ENCODE data around the gene NBEAL2.

Gene NBEAL2, protein sequence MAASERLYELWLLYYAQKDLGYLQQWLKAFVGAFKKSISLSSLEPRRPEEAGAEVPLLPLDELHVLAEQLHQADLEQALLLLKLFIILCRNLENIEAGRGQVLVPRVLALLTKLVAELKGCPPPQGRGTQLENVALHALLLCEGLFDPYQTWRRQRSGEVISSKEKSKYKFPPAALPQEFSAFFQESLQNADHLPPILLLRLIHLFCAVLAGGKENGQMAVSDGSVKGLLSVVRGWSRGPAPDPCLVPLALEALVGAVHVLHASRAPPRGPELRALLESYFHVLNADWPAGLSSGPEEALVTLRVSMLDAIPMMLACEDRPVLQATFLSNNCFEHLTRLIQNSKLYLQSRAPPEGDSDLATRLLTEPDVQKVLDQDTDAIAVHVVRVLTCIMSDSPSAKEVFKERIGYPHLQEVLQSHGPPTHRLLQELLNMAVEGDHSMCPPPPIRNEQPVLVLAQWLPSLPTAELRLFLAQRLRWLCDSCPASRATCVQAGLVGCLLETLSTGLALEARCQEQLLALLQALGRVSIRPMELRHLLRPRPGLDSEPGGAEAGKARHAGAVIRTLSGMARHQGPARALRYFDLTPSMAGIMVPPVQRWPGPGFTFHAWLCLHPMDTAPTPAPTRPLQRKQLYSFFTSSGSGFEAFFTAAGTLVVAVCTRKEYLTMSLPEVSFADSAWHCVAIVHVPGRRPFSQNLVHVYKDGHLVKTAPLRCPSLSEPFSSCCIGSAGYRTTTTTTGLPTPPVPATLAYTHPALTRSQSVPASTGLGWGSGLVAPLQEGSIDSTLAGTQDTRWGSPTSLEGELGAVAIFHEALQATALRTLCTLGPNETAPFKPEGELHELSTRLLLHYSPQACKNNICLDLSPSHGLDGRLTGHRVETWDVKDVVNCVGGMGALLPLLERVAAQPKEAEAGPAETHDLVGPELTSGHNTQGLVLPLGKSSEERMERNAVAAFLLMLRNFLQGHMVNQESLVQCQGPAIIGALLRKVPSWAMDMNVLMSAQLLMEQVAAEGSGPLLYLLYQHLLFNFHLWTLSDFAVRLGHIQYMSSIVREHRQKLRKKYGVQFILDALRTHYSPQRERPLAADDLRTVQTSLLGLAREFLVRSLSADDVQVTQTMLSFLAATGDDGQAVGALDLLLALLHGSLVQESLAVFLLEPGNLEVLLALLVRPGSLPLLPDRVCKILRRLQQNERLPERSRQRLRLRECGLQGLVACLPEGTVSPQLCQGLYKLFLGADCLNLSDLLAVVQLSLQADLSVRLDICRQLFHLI (N-terminal part only)

DNA sequence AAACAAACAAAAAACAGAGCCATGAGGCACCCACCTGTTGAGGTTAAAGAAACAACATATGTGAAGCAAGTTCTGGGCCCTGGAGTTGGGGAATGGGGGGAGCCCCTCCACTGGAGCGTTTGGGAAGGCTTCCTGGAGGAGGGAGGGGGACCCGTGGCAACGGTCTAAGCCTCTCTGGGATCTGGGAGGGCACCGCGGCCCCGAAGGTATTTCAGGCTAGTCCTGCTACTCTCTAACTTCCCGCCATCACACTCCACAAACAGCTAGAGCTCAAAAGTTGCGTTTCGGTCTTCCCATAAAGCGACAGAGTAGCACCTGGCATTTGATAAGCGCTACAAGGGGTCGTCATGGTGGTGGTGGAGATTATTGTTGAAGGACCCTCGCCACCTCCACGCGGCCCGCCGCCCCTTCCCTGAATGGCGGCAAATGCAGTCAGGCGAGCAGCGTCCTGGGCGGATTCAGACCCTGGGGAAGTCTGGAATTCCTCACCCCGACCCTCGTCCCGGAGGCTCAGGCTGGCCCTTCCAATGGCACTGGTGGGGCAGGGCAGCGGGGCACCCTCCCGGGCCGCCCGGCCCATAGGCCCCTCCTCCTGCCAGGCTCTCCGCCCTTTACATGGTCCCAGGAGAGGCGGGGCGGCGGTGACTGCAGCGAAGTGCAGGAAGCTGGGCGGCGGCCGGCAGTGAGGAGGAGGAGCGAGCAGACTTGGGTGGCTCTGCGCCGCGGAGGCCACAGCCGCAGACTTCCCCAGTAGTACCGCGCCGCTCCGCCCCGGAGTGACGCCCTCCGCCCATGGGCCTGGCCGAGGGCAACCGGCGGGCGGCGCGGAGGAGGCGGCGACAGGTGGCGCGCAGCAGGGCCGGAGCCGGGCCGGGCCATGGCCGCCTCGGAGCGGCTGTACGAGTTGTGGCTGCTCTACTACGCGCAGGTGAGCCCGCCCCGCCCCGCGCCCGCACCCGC, at the start of gene NBEAL2:
Gene NBEAL2, plus strand, starts transcription at position 682 of the 960 bp plus-strand sequence. Its CDS starts 196 bp downstream, at position 878.
- peak; percentile 91 to 93 for DNase-seq (ENCODE audit: low read depth in 2 of 2)

DNA sequence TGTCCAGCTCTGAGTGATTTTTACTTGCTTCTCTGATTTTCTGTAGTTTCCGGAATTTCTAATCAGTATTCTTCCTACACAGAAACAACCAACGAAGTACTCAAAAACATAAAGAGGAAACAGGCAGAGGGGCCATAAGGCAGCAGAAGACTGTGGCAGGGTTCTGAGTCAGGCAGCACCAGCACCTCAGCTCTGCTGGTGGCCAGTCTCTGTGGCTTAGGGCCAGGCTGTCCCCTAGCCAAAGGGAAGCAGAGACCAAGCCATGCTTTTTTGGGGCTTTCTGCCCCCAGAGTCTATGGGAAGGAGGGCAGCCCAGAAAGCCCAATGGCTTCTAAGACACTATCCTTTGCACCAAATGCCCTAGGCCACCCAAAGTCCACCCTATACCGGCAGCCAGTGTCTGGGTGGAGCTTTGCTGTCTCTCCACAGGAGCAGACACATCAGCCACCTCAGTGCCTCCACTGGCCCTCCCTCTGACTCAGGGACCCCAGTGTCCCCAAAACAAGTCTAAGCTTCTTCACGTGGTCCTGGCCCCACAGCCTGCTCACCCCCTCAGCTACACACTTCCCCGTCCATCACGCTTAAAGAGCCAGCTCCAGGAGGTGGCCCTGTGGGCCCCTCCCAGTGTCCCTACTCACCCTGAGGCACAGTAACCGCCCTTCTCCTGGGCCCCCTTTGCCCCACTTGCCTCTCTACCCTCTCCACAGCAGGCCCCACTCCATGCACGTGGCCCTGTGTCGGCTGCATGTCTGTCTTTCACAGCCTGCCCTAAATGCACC, 49.1 kb upstream of the NBEAL2 start:
- DNase-seq (ENCODE audit: low read depth in 2 of 2), result no peak

GRCh38 chr3:46930945-46931403, 48.5 kb upstream of the NBEAL2 start:
- no peak for DNase-seq (ENCODE audit: low read depth in 2 of 2)

DNA sequence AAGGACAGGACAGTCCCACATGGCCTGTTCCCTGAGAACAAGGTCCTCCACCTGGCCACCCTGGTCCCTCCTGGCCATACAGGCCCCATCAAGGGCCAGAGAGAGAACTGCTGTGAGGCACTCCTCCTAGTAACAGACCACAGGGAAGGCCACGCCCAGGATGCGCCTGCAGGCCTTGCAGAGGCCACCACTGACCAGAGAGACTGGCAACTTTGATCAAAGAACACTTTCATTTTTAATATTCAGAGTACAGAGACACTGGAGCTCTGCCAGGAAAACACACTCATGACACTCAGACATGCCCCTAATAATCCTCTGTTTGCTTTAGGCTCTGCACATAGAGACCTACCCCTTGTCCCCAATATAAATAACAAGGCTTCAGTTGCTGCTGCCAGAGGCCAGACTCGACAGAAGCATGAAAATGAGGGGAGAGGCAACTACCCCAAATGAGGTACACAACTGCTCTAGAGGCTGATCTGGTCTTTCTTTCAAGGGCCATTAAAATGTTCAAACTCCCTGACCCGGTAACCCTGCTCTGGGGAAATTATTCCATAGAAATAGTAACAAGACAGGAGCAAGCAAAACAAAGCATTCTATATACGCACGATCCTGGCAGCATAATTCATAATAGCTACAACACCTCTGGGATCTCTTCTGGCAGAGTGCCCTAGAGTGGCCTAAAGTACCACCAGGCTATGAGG, 47.7 kb upstream of the NBEAL2 start:
- no peak for DNase-seq (ENCODE audit: low read depth in 2 of 2)

- no peak for DNase-seq (ENCODE audit: low read depth in 2 of 2)
Measured at GRCh38 chr3:46932455-46933225, 46.8 kb upstream of the NBEAL2 start.

GRCh38 chr3:46933261-46933660, 46.2 kb upstream of the NBEAL2 start:
- DNase-seq (ENCODE audit: low read depth in 2 of 2), result no peak

DNA sequence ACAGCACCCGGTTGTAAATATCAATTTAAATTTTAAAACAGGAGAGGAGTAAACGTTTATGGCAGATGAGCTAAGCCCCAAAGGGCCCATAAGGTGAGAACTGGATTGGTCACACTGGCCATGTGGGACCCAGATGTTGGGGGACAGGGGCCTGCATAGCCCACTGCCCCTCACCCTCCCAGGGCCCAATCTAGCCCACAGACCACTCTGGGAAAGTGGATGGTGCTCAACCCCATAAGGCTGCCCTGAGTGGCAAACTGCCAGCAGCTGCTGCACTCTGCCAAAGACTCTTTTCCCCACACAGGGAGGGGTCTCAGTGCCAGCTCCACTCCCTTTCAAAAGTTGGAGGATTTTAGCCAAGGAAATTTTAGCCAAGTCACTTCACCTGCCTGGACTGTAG, 45.4 kb upstream of the NBEAL2 start:
- no peak for DNase-seq (ENCODE audit: low read depth in 2 of 2)

GRCh38 chr3:46934498-46935167, 44.8 kb upstream of the NBEAL2 start:
- no peak for DNase-seq (ENCODE audit: low read depth in 2 of 2)

- no peak for DNase-seq (ENCODE audit: low read depth in 2 of 2)
Measured at GRCh38 chr3:46935168-46935858, 44.2 kb upstream of the NBEAL2 start.

- no peak for DNase-seq (ENCODE audit: low read depth in 2 of 2)
Measured at GRCh38 chr3:46935989-46936558, 43.4 kb upstream of the NBEAL2 start.

DNA sequence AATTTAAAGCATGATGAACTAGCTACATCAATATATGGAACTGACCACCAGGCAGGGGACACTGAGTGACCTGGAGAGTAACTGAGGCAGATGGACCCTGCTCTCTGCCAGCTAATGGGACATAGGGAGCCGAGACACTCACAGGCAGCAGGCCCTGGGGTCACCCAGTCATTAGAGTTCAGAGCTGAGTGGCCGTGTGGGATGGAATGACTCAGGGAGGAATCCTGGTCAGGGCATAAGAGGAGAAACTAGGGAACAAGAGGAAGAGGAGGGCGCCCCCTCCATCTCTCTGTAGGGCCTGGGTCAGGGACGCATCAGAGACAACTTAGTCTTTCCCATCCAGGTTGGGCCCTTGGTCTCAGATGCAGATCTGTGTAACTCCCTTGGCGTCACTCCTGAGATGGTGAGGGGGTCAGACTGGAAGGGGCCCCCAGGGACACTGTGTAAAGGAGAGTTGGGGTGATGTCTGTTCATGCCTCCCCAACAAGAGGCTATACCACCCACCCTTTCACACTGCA, 42.7 kb upstream of the NBEAL2 start:
- DNase-seq (ENCODE audit: low read depth in 2 of 2), result no peak

DNA sequence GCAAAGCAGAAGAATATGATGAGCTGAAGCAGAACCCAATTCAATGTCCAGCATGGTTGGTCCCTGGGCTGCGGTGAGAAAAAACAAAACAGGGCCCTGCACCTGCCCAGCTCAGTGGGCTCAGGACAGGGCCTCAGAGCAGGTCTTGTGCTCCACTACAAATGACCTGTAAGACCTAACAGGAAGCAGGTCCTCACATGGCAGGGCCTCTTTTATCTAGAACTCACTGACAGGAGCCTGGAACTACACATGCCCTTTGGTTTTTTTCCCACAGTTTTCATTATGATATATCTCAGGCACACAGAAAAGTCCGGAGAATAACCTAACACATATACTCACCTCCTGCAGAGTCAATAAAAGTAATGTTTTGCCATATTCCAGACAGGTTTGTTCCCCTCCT, 41.3 kb upstream of the NBEAL2 start:
- no peak for DNase-seq (ENCODE audit: low read depth in 2 of 2)

GRCh38 chr3:46939578-46940445, 39.7 kb upstream of the NBEAL2 start:
- no peak for DNase-seq (ENCODE audit: low read depth in 2 of 2)

GRCh38 chr3:46942076-46942475, 37.4 kb upstream of the NBEAL2 start:
- DNase-seq (ENCODE audit: low read depth in 2 of 2), result no peak

- DNase-seq (ENCODE audit: low read depth in 2 of 2), result no peak
Measured at GRCh38 chr3:46942481-46943236, 36.8 kb upstream of the NBEAL2 start.

All from stimulated activated CD8-positive, alpha-beta memory T cell treated with anti-CD3 and anti-CD28 coated beads, Interleukin-2, amount 100 ng/mL, for 1 hour (primary cell).